Measurements from ENCODE around the gene PPP1R13B. TPM values are rescaled to one million over a fixed set of nuclear protein-coding genes. Genes with fewer than 3 reads are reported as not detected.
A peak's percentile ranks its signal among the peaks of the same experiment; 100 is the strongest.

Gene PPP1R13B
- total and polyA plus RNA-seq, 11 donors = 27.5 to 96.2 (median 75.4) TPM

- intact Hi-C loops (cut with DNase I) = loop anchor here in 3 of 10 donors (10.0 kb wide), 2 partner anchors 137 to 147 kb away; partner anchors contain the start of genes BAG5 (in 1 of the 3) and COA8 (in 1 of the 3)
- no peaks in the 10 kb centered on the region for H3K9me3 ChIP-seq
- H3K27ac ChIP-seq = peak overlapping the region; percentile 36 to 76 (median 60)
- WGBS, 4 donors = 21 to 59% (median 45%) methylated on average over 6 to 27 of the region's 27 CpGs
- no peak overlapping the region for H3K4me3 ChIP-seq
- TF ChIP-seq POLR2A (IDR thresholded peaks at IDR 0.05) = no peak
- TF ChIP-seq, protein P1, sequence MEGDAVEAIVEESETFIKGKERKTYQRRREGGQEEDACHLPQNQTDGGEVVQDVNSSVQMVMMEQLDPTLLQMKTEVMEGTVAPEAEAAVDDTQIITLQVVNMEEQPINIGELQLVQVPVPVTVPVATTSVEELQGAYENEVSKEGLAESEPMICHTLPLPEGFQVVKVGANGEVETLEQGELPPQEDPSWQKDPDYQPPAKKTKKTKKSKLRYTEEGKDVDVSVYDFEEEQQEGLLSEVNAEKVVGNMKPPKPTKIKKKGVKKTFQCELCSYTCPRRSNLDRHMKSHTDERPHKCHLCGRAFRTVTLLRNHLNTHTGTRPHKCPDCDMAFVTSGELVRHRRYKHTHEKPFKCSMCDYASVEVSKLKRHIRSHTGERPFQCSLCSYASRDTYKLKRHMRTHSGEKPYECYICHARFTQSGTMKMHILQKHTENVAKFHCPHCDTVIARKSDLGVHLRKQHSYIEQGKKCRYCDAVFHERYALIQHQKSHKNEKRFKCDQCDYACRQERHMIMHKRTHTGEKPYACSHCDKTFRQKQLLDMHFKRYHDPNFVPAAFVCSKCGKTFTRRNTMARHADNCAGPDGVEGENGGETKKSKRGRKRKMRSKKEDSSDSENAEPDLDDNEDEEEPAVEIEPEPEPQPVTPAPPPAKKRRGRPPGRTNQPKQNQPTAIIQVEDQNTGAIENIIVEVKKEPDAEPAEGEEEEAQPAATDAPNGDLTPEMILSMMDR (IDR thresholded peaks at IDR 0.05) = no peak
- peaks cover 0 to 19% (median 0%) of the 10 kb centered on the region in 9 donors for H3K36me3 ChIP-seq
- DNase-seq (peak in 4 of 5 donors; percentile 54 to 71 (median 58)), ATAC-seq (peak; percentile 1 to 23 (median 4))
- H3K27me3 ChIP-seq = no peaks in the 10 kb centered on the region
- peaks cover 17 to 70% (median 41%) of the 10 kb centered on the region in 12 donors for H3K4me1 ChIP-seq
Observed at GRCh38 chr14:103711516-103712431, 135.6 kb downstream of the PPP1R13B start.

GRCh38 chr14:103710771-103711377 is 136.5 kb downstream of the PPP1R13B start:
- Histone ChIP-seq H3K27me3 (no peaks in the 10 kb centered on the region), H3K27ac (peak overlapping the region in 9 of 12 donors; percentile 50 to 76 (median 62)), H3K4me1 (peaks cover 17 to 65% (median 39%) of the 10 kb centered on the region in 12 donors), H3K4me3 (no peak overlapping the region), H3K36me3 (peaks cover 0 to 28% (median 5%) of the 10 kb centered on the region in 9 donors), H3K9me3 (no peaks in the 10 kb centered on the region)
- WGBS, 4 donors = 51 to 69% (median 64%) methylated on average over 9 of the region's 9 CpGs
- no peak for TF ChIP-seq POLR2A (IDR thresholded peaks at IDR 0.05)
- TF ChIP-seq, protein P1 (IDR thresholded peaks at IDR 0.05) = no peak
- intact Hi-C loops (cut with DNase I) = loop anchor here in 3 of 10 donors (10.0 kb wide), 2 partner anchors 136 to 146 kb away; partner anchors contain the start of genes BAG5 (in 1 of the 3) and COA8 (in 1 of the 3)
- DNase-seq (peak in 1 of 5 donors; percentile 54), ATAC-seq (no peak)

GRCh38 chr14:103709814-103710213 is 137.6 kb downstream of the PPP1R13B start:
- ATAC-seq = no peak
- Histone ChIP-seq H3K4me3 (no peak overlapping the region), H3K27ac (no peak overlapping the region), H3K4me1 (peaks cover 17 to 72% (median 45%) of the 10 kb centered on the region in 12 donors), H3K27me3 (no peaks in the 10 kb centered on the region), H3K9me3 (no peaks in the 10 kb centered on the region), H3K36me3 (peaks cover 0 to 31% (median 6%) of the 10 kb centered on the region in 9 donors)
- intact Hi-C loops (cut with DNase I) = loop anchor here in 3 of 10 donors (10.0 kb wide), 2 partner anchors 135 to 145 kb away; partner anchors contain the start of genes BAG5 (in 1 of the 3) and COA8 (in 1 of the 3)
- peak in 1 of 5 donors; percentile 51 for DNase-seq
- WGBS, 4 donors = 92 to 94% (median 94%) methylated on average over 14 to 15 of the region's 15 CpGs
- TF ChIP-seq POLR2A (IDR thresholded peaks at IDR 0.05) = no peak

- H3K27ac ChIP-seq = no peak overlapping the region
- DNase-seq = peak in 1 of 5 donors; percentile 63
- peaks cover 0 to 35% (median 14%) of the 10 kb centered on the region in 9 donors for H3K36me3 ChIP-seq
- no peaks in the 10 kb centered on the region for H3K27me3 ChIP-seq
- 58 to 77% (median 63%) methylated on average over 15 to 18 of the region's 18 CpGs for WGBS, 4 donors
- no peak overlapping the region for H3K4me3 ChIP-seq
- ATAC-seq = peak in 3 of 4 donors; percentile 6 to 13 (median 10)
- H3K9me3 ChIP-seq = no peaks in the 10 kb centered on the region
- intact Hi-C loops (cut with DNase I) = no loop called here
- TF ChIP-seq, protein P1 (IDR thresholded peaks at IDR 0.05) = no peak
- no peak for TF ChIP-seq POLR2A (IDR thresholded peaks at IDR 0.05)
- H3K4me1 ChIP-seq = peaks cover 13 to 71% (median 47%) of the 10 kb centered on the region in 12 donors
Observed at GRCh38 chr14:103708750-103709187, 138.6 kb downstream of the PPP1R13B start.

Data from heart left ventricle (tissue), 16 donors.